Colonic mucosa (tissue), 4 donors: ENCODE results near the gene EFNA4. TPM values are rescaled to one million over a fixed set of nuclear protein-coding genes. Genes with fewer than 3 reads are reported as not detected.

Experiments
- DNase-seq: peaks from one replicate; pipeline ENCODE4 v3.0.0-alpha.2; 2020
- H3K27ac ChIP-seq: fragments of 200-600 bp; one replicate; pipeline ENCODE4 v1.8.0; 2021
- H3K27me3 ChIP-seq: fragments of 200-600 bp; one replicate; pipeline ENCODE4 v1.8.0; 2021
- H3K36me3 ChIP-seq: fragments of 200-600 bp; one replicate; pipeline ENCODE4 v1.8.0; 2021
- H3K4me1 ChIP-seq: fragments of 200-600 bp; one replicate; pipeline ENCODE4 v1.8.0; 2021; ENCODE audit warnings: mild to moderate bottlenecking
- H3K4me3 ChIP-seq: fragments of 200-600 bp; one replicate; pipeline ENCODE4 v1.8.0; 2021
- H3K9ac ChIP-seq, 2 donors: one replicate each; pipeline ENCODE4 v1.7.0; 2013; ENCODE audit warnings: control low read depth in 2 of 2, low read depth in 2 of 2, low read length in 2 of 2
- H3K9me3 ChIP-seq: fragments of 200-600 bp; one replicate; pipeline ENCODE4 v1.8.0; 2021
- intact Hi-C: fragments of 100-400 bp; cut with DNase I; formaldehyde crosslinking; loops from one replicate; pipeline ENCODE4 v1.14.1; 2022
- total RNA-seq, 2 donors: library from RNA; stranded (reverse); fragmentation: NEBNext Ultra II Directional in 1 of 2; extraction: Animal tissue kit (Norgen Biotek cat#: 25700) in 1 of 2; gene quantifications; one replicate each; pipeline ENCODE4 v1.2.1, GENCODE V29; 2021
- TF ChIP-seq, protein P1 (sequence below): fragments of 200-600 bp; IDR thresholded peaks from one replicate; pipeline ENCODE4 v1.8.0; 2022; ENCODE audit warnings: antibody characterized with exemption, mild to moderate bottlenecking
- donor health status: healthy.
- donor health status: DM: no; HTN: no; CAD: no.
- donor health status: DM: no; HTN: no; CAD: no.

The EFNA4 gene
- total RNA-seq, 2 donors from 2014 or later, result 26.1 to 27.2 TPM

DNA sequence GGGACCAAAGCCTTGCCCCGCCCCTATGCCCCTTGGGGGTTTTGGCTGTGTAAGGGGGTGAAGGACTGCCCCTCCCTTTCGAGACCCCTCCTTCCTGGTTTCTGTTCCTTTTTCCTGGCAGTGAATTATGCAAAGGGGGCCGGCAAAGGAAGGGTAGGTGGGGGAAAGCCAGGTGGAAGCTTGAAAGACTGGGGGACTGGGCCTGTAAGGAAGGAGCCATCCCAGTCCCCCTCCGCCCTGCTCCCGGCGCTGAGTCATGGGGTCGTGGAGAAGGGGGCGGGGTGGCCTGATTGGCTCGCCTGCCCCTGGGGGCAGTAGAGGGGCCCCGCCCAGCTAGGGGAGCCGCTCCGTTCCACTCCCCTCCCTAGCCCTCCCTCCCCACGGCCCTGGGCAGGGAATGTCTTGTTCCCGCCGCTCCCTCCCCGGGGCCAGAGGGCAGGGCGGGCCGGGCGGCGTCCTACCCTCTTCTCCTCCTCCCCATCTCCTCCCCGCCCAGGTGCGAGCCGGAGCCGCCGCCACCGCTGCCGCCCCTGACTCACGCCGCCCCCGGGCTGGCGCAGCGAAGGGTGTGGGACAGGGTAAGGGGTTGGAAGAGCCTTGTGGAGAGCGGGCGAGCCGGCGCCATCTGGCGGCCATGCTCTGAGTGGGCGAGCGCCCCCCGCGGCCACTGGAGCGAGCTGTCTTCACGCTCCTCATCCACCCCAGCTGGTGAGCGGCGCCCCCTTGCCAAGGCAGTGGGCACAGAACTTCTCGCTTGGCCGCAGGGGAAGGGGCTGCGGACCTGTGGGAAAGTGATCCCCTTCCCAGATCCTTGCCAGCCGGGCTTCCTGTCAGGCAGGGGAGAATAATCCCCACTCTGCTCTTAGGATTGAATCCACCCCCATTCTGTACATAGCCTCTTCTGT, 46.2 kb upstream of the EFNA4 start:
- Histone ChIP-seq H3K36me3 (peaks cover 13% of the 10 kb centered on the region), H3K4me1 (peaks cover 31% of the 10 kb centered on the region)
- TF ChIP-seq, protein P1, sequence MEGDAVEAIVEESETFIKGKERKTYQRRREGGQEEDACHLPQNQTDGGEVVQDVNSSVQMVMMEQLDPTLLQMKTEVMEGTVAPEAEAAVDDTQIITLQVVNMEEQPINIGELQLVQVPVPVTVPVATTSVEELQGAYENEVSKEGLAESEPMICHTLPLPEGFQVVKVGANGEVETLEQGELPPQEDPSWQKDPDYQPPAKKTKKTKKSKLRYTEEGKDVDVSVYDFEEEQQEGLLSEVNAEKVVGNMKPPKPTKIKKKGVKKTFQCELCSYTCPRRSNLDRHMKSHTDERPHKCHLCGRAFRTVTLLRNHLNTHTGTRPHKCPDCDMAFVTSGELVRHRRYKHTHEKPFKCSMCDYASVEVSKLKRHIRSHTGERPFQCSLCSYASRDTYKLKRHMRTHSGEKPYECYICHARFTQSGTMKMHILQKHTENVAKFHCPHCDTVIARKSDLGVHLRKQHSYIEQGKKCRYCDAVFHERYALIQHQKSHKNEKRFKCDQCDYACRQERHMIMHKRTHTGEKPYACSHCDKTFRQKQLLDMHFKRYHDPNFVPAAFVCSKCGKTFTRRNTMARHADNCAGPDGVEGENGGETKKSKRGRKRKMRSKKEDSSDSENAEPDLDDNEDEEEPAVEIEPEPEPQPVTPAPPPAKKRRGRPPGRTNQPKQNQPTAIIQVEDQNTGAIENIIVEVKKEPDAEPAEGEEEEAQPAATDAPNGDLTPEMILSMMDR, result peak; percentile 99

DNA sequence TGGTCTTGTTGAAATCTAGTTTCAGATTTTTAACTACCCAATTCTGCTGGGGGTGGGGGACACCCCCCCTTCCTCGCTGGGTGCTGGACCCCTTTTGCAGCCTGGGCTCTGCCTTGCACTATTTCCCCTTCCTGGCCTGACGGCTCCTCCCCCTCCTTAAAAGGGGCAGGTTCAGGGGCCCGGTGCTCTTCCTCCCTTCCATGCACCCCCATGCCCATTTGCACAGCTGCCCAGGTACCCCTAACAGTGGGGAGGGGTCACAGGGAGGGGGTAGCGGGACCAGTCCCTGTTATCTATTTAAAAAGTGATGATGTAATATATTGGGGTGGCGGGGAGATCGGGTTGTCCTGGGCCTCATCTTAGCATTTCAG, 45.6 kb upstream of the EFNA4 start:
- H3K4me1 ChIP-seq, result peaks cover 25% of the 10 kb centered on the region
- peak overlapping the region; percentile 83 to 86 for H3K9ac ChIP-seq
- H3K27me3 ChIP-seq, result no peaks in the 10 kb centered on the region
- H3K27ac ChIP-seq, result peak overlapping the region; percentile 80
- TF ChIP-seq, protein P1, result no peak
- DNase-seq, result no peak
- H3K9me3 ChIP-seq, result no peaks in the 10 kb centered on the region
- peaks cover 13% of the 10 kb centered on the region for H3K36me3 ChIP-seq
- intact Hi-C loops, result no loop called here
- H3K4me3 ChIP-seq, result peak overlapping the region; percentile 37

More for the DNA sequence above, 46.2 kb upstream of the EFNA4 start:
- Histone ChIP-seq H3K9ac (peak overlapping the region; percentile 83 to 86), H3K27ac (peak overlapping the region; percentile 80), H3K27me3 (no peaks in the 10 kb centered on the region), H3K4me3 (peak overlapping the region; percentile 37), H3K9me3 (no peaks in the 10 kb centered on the region)
- intact Hi-C loops, result no loop called here
- DNase-seq, result peak; percentile 96

DNA sequence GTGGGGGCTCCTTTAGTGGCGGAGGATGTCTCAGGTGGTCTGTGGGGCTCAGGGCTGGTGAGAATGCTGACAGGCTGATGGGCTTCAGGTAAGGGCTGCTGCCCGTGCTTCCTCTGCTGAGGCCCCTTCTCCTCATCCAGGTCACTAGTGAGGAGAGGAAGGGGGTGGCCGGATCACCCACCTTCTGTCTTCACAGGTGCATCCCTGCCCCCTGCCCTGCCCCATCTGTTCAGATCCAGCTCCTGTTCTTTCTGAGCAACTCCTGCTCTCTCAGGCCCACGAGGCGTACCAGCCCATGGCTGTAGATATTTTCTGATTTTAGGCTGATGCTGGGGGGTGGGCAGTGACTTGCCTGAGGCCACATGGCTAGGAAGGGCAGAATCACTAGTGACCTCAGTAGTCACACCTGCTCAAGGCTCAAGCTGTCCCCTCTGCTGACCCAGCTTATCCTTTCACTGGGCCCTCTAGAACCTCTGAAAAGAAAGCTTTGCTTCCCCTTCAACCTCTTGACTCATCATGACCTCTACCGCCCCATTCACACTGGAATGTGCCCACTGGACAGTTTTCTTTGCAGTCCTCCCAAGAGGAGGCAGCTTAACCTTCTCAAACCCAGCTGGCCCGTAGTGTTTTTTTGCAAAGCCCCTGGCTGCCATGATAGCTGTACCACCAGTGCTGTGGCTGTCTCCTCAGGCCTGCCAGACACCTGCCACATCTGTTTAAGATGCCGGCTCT, 44.8 kb upstream of the EFNA4 start:
- Histone ChIP-seq H3K4me3 (no peak overlapping the region), H3K27me3 (no peaks in the 10 kb centered on the region), H3K9me3 (no peaks in the 10 kb centered on the region), H3K27ac (no peak overlapping the region), H3K4me1 (peaks cover 16% of the 10 kb centered on the region), H3K9ac (peak overlapping the region in 1 of 2 donors; percentile 2), H3K36me3 (peaks cover 13% of the 10 kb centered on the region)
- TF ChIP-seq, protein P1, result no peak
- DNase-seq, result no peak
- intact Hi-C loops, result no loop called here

DNA sequence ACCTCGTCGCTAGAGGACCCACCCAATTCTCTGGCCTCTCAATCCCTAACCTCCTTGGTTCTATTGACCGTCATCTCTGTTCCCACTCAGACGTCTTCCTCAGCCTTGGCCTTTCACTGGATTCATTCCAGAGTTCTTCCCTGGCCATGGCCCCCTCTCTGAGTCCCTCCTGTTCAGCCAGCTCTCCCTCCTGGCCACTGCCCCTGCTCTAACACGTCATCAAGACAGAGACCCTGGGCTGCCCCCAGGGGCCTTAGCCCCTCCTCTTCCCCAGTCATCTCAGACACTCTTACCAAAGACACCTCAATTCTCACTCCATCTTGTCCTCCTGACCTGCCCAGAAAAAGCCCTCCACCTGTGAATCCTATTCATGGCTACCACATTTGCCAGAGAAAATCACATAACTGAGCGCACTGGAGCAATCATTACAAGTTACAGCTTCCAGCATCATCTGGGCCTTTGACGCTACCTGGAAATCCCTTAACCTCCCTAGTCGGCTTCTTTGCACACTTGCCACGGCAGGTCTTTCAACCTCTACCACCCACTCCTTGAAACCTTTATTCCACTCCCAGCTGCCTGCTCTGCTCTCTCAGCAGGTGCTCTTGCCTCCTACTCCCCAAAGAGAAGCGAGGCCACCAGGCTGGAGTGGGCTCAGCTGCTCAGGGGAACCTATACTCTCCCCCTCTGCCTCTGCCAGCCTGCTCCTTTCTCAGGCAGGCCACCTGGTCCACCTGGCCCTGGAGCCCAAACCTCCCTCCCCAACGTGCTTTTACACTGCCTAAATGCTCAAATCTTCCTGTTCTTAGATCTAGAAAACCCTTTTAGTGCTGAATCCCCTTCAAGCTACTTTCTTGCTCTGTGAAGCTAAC, 43.9 kb upstream of the EFNA4 start:
- H3K4me1 ChIP-seq, result peaks cover 16% of the 10 kb centered on the region
- no peaks in the 10 kb centered on the region for H3K9me3 ChIP-seq
- H3K27ac ChIP-seq, result no peak overlapping the region
- H3K4me3 ChIP-seq, result no peak overlapping the region
- no peak overlapping the region for H3K9ac ChIP-seq
- no peaks in the 10 kb centered on the region for H3K27me3 ChIP-seq
- peaks cover 7% of the 10 kb centered on the region for H3K36me3 ChIP-seq
- TF ChIP-seq, protein P1, result no peak
- no peak for DNase-seq
- intact Hi-C loops, result no loop called here
